Glomerular endothelial cell (primary cell): Measurements from ENCODE around the gene S100A16. TPM values are rescaled to one million over a fixed set of nuclear protein-coding genes. Genes with fewer than 3 reads are reported as not detected.

ENCODE experiments used
- DNase-seq: peaks from one replicate; pipeline ENCODE4 v3.0.0-alpha.2; 2011; ENCODE audit warnings: low read depth, low spot score; ENCODE audit errors: extremely low read depth
- total RNA-seq: library from RNA; depleted of rRNA; stranded (reverse); fragments of >200 nt; gene quantifications from 2 replicates; pipeline ENCODE4 v1.2.3, GENCODE V29; 2015

The S100A16 gene
- total RNA-seq, 1 donor from 2014 or later = 582 TPM

- no peak for DNase-seq
Observed at GRCh38 chr1:153616144-153616916, 3.4 kb upstream of the S100A16 start, which contains the start of gene S100A14. TSS of gene S100A14 (minus strand) at chr1:153616325. CDS start at chr1:153615858, 467 bp downstream.

DNA sequence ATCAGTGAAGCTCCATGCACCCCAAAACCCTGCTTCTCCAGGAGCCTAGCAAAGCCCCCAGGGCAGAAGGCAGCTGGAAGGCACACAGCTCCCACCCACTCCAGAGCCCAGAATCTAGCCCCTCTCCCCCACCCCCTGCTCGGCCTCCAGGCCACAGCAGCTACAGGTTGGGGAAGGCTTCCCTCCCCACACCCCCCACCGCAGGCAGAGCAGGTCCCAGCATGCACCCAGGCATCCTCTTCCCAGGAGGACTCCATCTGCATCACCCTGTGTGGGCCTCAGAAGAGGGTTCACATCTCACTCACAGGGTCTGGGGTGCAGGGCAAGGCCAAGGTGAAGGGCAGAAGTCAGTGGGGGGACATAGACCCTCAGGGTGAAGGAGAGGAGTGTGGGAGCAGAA is 2.5 kb upstream of the S100A16 start:
- no peak for DNase-seq

DNA sequence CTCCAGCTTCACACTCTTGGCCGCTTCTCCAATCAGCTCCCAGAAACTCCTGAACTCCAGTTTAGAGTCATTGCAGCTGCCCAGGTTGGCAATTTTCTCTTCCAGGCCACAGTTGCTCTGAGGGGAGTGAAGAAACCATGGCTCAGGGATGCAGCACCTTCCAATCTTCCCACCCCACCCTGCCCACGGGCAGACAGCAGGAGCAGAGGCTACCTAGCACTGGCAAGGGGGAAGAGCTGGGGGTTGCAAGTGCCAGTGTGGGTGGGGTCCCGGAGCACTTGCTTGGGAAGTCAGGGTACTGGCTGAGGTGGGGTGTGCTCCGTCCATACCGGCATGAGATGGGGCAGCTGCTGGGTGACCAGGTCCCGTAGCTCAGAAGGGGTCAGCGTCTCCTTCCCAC is 2.0 kb upstream of the S100A16 start:
- no peak for DNase-seq

DNA sequence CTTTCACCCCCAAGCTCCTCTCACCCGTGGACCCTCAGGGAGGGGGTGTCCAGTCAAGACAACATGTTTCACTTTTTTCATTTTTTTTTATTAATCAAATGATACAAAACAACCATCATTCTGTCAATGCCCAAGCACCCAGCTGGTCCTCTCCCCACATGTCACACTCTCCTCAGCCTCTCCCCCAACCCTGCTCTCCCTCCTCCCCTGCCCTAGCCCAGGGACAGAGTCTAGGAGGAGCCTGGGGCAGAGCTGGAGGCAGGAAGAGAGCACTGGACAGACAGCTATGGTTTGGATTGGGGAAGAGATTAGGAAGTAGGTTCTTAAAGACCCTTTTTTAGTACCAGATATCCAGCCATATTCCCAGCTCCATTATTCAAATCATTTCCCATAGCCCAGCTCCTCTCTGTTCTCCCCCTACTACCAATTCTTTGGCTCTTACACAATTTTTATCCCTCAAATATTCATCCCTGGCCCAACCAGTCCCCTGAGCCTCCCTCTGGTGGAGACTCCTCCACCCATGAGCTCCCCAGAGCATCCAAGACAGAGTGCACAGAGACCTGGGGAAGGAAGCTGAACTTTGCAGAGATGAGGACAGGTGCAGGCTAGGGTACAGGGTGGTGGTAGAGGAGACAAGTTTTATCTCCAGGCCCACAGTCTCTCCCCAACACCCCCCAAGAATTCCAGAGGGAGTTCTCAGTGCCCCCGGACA is 1.4 kb upstream of the S100A16 start:
- no peak for DNase-seq

DNA sequence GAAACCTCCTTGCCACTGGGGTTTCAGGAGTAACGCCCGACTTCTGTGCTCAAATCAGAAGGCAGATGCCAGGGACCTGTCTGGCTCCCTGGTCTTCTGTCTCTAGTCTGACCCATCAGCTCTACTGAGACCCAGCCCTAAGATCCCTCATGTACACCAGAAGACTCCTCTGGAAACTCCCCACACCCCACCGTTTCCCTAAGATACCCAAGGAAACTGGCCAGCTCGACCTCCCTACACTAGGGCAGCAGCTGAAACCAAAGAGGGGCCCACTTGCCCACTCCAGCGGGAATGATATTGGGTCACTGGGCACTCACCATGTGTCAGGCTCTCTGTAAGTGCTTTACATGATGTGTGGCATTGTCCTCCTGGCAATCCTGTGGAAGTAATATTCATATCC is 469 bp upstream of the S100A16 start:
- DNase-seq = no peak

- no peak for DNase-seq
Observed at GRCh38 chr1:153612111-153612754, 704 bp downstream of the S100A16 start.

DNA sequence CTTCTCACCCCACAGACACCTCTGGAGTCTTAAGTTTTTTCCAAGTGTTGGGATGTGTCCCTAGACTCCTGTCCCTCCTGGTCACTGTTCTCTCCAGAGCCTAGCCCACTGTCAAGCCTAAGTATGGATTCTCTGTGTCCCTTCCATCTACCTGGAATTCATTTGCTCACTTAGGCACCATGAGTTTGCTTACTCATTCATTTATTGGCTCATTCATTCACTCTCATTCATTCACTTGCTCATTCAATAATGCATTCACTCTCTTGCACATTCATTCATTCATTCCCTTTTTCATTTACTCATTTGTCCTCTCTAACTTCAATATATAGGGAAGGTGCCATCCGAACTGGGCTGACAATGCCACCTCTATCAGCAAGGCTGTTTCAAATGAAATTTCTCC is 1.6 kb downstream of the S100A16 start:
- DNase-seq = no peak

DNA sequence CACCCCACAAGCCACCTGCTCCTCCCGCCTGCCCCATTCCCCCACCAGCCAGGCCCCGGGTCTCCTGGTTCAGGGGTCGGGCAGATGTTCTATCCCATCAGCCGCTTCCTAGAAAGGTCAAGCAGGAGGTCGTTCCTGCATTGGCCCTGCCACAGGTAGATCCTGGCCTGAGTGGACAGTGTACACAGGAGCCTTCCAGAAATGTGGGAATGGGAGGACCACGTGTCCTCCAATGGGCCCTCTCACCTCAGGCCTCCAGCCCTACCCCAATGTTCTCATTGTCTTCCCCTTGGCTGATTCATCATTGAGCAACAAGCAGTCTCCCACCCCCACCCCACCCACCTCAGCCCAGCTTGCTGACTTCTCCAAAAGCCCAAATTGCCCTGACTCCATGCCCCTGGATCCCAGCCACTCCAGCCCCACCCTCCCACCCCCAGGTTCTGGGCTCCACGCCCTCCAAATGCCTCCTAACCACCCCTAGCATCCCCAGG is 2.1 kb downstream of the S100A16 start:
- no peak for DNase-seq

- DNase-seq = no peak
Observed at GRCh38 chr1:153610334-153610733, 2.6 kb downstream of the S100A16 start.

DNA sequence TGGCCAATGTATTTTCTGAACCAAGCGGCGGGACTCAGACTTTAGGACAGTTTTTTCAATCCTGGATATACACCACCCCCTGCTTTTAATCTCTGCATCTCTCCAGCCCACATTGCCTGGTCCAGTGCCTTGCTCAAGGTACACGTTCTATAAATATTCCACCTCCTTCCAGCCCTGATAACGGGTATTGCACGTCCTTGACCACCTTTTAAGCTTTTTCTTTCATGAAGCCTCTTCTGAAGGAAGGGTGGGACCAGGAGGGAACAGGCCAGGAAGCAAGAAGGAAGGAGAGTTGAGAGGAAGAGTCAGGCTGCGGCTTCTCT is 3.4 kb downstream of the S100A16 start:
- DNase-seq = no peak

DNA sequence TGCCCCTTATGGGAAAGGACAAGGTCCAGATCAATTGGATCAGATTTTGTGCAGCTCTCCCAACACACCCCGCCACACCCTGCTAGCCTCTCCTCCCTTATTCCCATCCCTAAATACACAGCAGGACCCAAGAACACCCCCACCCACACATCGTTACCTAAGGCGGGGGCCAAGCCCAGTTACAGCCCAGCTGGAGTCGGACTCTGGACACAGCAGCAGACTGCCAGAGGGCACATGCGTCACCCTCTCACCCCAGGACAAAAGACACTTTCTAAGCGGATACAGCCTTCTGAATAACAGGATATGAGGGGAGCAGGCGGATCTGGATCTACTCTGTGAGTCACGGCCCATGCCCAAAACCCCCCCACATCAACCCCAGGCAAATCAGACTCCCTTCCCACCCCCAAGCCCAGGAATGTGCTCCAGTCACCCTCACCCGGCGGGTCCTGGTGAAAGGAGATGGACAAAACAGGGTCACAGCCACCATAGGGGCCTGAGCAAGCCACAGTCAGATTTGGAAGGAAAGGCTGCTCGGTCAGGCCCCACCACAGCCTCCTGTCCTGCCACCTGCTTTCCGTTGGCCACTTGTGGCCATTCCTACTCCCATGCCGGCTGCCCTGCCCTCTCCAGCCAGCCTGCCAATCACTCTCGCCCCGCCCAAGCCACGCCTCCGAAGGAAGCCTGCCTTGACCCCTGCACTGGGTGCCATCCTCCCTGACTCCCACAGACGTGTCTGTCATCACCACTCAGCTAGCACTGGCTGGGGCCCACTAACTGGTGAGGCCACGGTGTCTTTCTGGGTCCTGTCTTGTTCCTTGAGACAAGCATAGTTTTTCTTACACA is 4.0 kb downstream of the S100A16 start:
- DNase-seq = peak; percentile 94

DNA sequence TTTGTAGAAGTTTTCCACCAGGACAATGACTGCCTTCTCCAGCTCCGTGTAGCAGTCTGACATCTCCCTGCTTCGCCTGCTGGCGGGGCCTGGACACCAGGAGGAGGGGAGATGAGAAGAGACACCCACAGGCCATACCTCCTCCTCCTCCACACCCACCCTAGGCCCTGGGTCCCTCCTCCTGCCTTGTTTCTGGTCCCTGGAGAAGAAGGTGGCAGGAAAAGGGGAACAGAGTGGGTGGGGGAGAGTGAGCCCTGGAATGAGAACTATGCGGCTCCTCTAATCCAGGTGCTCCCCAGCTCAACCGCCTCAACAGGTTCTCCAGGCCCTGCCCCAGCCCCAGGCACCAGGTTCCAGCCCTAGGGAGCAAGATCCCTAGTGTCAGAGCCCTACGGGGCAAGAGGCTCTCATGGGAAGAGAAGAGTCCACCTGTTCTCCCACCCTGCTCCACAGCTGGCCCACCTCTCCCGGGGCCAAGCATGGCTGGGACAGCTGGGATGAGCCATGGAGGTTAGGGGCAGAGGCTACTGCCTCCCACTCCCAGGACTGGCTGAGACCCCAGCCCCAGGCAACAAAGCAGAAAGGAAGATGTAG is 4.8 kb downstream of the S100A16 start:
- no peak for DNase-seq

DNA sequence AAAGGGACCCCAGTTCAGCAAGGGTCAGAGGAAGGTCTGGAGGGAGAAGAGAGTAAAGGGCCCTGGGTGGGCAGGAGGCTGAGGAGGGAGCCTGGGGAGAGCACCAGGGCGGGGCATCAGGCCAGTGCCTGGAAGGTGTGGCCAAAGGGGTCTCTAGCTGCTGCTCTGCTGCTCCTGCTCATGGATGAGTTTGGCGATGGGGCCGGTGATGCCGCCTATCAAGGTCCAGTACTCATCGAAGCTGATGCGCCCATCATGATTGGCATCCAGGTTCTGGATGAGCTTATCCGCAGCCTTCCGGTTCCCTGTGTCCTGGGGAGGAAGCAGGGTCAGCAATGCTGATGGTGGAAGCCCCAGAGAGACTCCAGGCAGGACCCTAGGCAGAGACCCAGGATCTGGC is 5.6 kb downstream of the S100A16 start:
- no peak for DNase-seq

DNA sequence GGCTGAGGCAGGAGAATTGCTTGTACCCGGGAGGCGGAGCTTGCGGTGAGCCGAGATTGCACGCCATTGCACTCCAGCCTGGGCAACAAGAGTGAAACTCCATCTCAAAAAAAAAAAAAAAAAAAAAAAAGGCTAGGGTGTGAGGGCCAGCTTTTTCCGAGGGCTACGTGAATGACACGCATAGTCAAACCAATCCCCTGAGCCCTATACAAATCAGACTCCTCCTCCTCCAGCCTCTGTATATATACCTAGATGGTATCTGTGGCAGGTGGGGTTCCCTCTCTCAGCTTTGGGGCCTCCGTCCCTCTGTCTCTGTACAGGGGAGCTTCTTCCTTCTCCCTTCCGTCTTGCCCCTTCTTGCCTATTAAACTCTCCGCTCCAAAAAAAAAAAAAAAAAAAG is 6.7 kb downstream of the S100A16 start:
- DNase-seq = no peak

DNA sequence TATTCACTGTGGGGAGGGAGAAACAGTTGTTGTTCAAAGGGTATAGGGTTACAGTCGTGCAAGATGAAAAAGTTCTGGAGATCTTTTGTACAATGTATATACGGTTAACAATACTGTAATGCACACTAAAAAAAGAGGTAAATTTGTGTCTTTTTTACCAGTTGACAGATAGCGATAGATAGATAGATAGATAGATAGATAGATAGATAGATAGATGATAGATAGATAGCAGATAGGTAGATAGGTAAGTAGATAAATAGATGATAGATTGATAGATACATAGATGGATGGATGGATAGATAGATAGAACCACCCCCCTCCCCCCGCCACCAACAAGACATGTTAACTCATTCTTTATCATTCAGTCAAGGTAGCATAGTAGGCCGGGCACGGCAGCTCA is 10.2 kb downstream of the S100A16 start:
- no peak for DNase-seq

- DNase-seq = no peak
Observed at GRCh38 chr1:153599847-153600246, 13.1 kb downstream of the S100A16 start.

DNA sequence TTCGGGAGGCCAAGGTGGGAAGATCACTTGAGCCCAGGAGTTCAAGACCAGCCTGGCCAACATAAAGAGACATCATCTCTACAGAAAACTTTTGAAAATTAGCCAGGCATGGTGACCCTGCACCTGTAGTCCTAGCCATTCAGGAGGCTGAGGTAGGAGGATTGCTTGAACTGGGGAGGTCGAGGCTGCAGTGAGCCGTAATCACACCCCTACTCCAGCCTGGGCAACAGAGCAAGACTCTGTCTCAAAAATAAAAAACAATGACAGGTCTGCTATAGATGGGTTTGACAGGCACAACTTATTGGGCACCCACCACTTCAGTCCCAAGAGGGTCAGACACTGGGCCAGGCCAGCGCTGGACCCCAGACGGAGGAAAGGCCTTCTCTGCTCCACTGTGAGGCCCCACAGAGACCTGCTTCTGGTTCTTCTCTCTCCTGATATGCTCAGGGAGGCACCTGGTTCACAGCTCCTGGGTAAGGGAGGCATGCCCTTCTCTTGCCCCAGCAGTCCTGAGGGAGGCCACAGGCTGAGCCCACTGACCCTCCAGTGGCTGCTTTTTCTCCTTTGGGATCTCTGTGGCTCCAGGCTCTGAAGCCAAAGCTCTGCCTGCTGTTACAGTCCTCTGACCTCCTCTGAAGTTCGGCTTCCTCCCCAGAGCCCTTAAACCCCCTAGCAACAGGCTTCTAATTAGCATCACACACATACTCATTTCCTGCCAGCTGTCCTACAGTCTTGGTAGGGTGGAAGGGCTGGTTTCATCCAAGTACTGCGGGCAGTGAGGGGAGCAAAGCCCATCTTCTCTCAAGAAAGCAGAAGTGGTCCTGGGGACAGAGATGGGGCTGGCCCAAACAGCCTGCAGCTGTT is 14.4 kb downstream of the S100A16 start:
- peak; percentile 70 for DNase-seq

GRCh38 chr1:153597206-153597605 is 15.7 kb downstream of the S100A16 start:
- DNase-seq = no peak

DNA sequence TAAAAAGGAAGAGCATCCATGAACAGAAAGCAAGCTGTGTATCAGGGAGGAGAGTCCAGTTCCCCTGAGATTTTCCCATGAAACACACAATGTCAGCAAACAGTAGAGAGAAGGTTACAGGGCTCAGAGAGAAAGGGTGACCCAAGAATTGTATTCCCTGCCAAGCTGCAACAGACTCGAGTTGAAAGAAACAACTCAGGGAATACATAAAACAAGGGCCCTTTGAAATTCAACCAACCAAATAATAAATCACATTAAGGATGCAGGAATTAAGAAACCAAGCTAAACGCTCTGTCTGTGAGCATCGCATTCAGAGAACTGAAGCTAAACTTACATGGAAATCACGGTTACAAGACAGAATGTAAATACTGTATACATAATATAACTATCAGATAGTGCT is 20.2 kb downstream of the S100A16 start:
- no peak for DNase-seq

- no peak for DNase-seq
Observed at GRCh38 chr1:153588482-153588881, 24.5 kb downstream of the S100A16 start.
